Skeletal muscle satellite cell (primary cell): ENCODE measurements around the gene TSPEAR.
"Not testable (repeated sequence)": the region's sequence is repeated elsewhere in the genome, so short reads cannot be mapped to it uniquely, and the experiment has no call there.

Source experiments
- H3K27me3 ChIP-seq: 2 replicates; pipeline ENCODE4 v1.7.0; 2013; ENCODE audit warnings: low read length; ENCODE audit not compliant: control insufficient read depth, insufficient read depth
- H3K36me3 ChIP-seq: 2 replicates; pipeline ENCODE4 v1.7.0; 2013; ENCODE audit warnings: mild to moderate bottlenecking, control low read depth, low read length; ENCODE audit not compliant: insufficient read depth
- H3K4me1 ChIP-seq: 2 replicates; pipeline ENCODE4 v1.7.0; 2013; ENCODE audit warnings: low read length; ENCODE audit not compliant: control insufficient read depth, insufficient read depth
- H3K4me2 ChIP-seq: 2 replicates; pipeline ENCODE4 v1.7.0; 2013; ENCODE audit warnings: mild to moderate bottlenecking, low read length
- H3K4me3 ChIP-seq: 2 replicates; pipeline ENCODE4 v1.7.0; 2013; ENCODE audit warnings: low read length
- H3K9ac ChIP-seq: 2 replicates; pipeline ENCODE4 v1.7.0; 2013; ENCODE audit warnings: mild to moderate bottlenecking, low read depth, low read length, moderate library complexity
- H3K9me3 ChIP-seq: replicated peaks from 2 replicates; pipeline ENCODE4 v1.7.0; 2013; ENCODE audit warnings: mild to moderate bottlenecking, control low read depth, low read length

Gene TSPEAR

GRCh38 chr21:44601596-44602462 is 109.5 kb downstream of the TSPEAR start:
- Histone ChIP-seq H3K4me1 (no peaks in the 10 kb centered on the region), H3K36me3 (no peaks in the 10 kb centered on the region), H3K4me3 (no peak overlapping the region), H3K9ac (no peak overlapping the region), H3K27me3 (peaks cover 68% of the 10 kb centered on the region), H3K9me3 (no peaks in the 10 kb centered on the region), H3K4me2 (no peak overlapping the region)

GRCh38 chr21:44601091-44601490 is 110.3 kb downstream of the TSPEAR start:
- H3K4me3 ChIP-seq, H3K4me2 ChIP-seq, H3K36me3 ChIP-seq, H3K9me3 ChIP-seq, H3K4me1 ChIP-seq, H3K9ac ChIP-seq: not testable (repeated sequence)
- H3K27me3 ChIP-seq = peaks cover 75% of the 10 kb centered on the region

- H3K9me3 ChIP-seq, H3K9ac ChIP-seq, H3K4me2 ChIP-seq, H3K4me1 ChIP-seq, H3K4me3 ChIP-seq, H3K36me3 ChIP-seq: not testable (repeated sequence)
- peaks cover 77% of the 10 kb centered on the region for H3K27me3 ChIP-seq
These were observed 111.0 kb downstream of the TSPEAR start, which contains the start of gene KRTAP10-7 for GRCh38 chr21:44600118-44600978. KRTAP10-7 (plus strand) TSS chr21:44600597; CDS start chr21:44600622, 25 bp downstream.

GRCh38 chr21:44599264-44600029 is 111.9 kb downstream of the TSPEAR start:
- Histone ChIP-seq H3K27me3 (peaks cover 74% of the 10 kb centered on the region), H3K36me3 (no peaks in the 10 kb centered on the region), H3K4me1 (no peaks in the 10 kb centered on the region), H3K9me3 (no peaks in the 10 kb centered on the region), H3K9ac (no peak overlapping the region), H3K4me3 (no peak overlapping the region), H3K4me2 (no peak overlapping the region)

- H3K27me3 ChIP-seq = peaks cover 75% of the 10 kb centered on the region
- H3K4me2 ChIP-seq = no peak overlapping the region
- H3K36me3 ChIP-seq = no peaks in the 10 kb centered on the region
- no peaks in the 10 kb centered on the region for H3K9me3 ChIP-seq
- no peak overlapping the region for H3K4me3 ChIP-seq
- peaks cover 5% of the 10 kb centered on the region for H3K4me1 ChIP-seq
- H3K9ac ChIP-seq = no peak overlapping the region
These were observed 113.3 kb downstream of the TSPEAR start for GRCh38 chr21:44598061-44598460.

GRCh38 chr21:44596068-44596725 is 115.2 kb downstream of the TSPEAR start:
- Histone ChIP-seq H3K4me2 (no peak overlapping the region), H3K9me3 (no peaks in the 10 kb centered on the region), H3K9ac (no peak overlapping the region), H3K4me1 (peaks cover 5% of the 10 kb centered on the region), H3K27me3 (peaks cover 78% of the 10 kb centered on the region), H3K4me3 (no peak overlapping the region), H3K36me3 (no peaks in the 10 kb centered on the region)

GRCh38 chr21:44595524-44595923 is 115.8 kb downstream of the TSPEAR start:
- Histone ChIP-seq H3K9ac (no peak overlapping the region), H3K9me3 (no peaks in the 10 kb centered on the region)

GRCh38 chr21:44594406-44594916 is 116.9 kb downstream of the TSPEAR start:
- Histone ChIP-seq H3K36me3 (no peaks in the 10 kb centered on the region), H3K4me1 (peaks cover 5% of the 10 kb centered on the region), H3K4me2 (no peak overlapping the region), H3K27me3 (peaks cover 73% of the 10 kb centered on the region), H3K9me3 (no peaks in the 10 kb centered on the region), H3K4me3 (no peak overlapping the region), H3K9ac (no peak overlapping the region)

More at GRCh38 chr21:44595524-44595923, 115.8 kb downstream of the TSPEAR start:
- peaks cover 5% of the 10 kb centered on the region for H3K4me1 ChIP-seq
- no peak overlapping the region for H3K4me3 ChIP-seq
- peaks cover 76% of the 10 kb centered on the region for H3K27me3 ChIP-seq
- H3K36me3 ChIP-seq = no peaks in the 10 kb centered on the region
- no peak overlapping the region for H3K4me2 ChIP-seq

GRCh38 chr21:44593598-44594405 is 117.6 kb downstream of the TSPEAR start:
- Histone ChIP-seq H3K36me3 (no peaks in the 10 kb centered on the region), H3K9me3 (no peaks in the 10 kb centered on the region), H3K9ac (no peak overlapping the region), H3K27me3 (peaks cover 70% of the 10 kb centered on the region), H3K4me1 (peaks cover 5% of the 10 kb centered on the region), H3K4me2 (peak overlapping the region; percentile 32), H3K4me3 (no peak overlapping the region)
